Measurements from ENCODE around the gene CCDC78. TPM values are rescaled to one million over a fixed set of nuclear protein-coding genes. Genes with fewer than 3 reads are reported as not detected.
"Not testable (repeated sequence)": the region's sequence is repeated elsewhere in the genome, so short reads cannot be mapped to it uniquely, and the experiment has no call there.

Gene CCDC78
- total RNA-seq, 1 experiment from 2014 or later = 0.59 TPM

DNA sequence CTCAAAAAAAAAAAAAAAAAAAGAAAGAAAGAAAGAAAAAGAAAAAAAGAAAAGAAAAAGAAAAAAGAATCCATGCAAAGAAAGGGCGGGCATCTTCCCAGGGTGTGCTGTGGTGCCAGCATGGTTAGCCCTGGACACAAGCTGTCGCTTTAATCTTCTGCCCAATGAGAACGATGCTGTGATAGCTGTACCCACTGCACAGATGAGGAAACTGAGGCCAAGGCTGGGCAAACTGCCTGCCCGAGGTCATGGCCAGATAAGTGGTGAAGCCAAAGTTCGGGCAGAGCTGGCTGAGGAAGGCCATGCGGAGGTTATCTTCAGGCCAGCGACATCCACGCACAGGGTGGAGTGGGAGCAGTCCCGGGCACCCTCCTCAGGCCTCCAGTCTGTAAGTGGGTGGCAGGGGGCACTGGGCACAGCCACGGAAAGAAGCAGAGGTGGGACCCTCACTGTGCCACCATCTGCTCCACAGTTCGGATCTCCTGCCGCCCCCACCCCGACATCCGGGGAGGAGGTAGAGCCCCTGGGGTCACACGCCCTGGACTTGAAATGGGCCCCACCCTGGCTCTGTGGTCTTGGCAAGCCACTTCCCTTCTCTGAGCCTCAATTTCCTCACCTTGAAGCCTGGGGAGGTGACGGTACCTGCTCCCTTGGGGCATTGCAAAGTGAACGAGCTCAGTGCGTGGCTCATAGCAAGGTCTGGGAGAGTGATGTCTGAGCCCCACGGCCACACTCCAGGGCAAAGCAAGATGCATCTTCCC lies 27.2 kb downstream of the CCDC78 start:
- Histone ChIP-seq H3K27me3 (peaks cover 78% of the 10 kb centered on the region), H3K9me3 (no peaks in the 10 kb centered on the region), H3K36me3 (no peaks in the 10 kb centered on the region), H3K4me3 (no peak overlapping the region)
- DNase-seq = no peak

DNA sequence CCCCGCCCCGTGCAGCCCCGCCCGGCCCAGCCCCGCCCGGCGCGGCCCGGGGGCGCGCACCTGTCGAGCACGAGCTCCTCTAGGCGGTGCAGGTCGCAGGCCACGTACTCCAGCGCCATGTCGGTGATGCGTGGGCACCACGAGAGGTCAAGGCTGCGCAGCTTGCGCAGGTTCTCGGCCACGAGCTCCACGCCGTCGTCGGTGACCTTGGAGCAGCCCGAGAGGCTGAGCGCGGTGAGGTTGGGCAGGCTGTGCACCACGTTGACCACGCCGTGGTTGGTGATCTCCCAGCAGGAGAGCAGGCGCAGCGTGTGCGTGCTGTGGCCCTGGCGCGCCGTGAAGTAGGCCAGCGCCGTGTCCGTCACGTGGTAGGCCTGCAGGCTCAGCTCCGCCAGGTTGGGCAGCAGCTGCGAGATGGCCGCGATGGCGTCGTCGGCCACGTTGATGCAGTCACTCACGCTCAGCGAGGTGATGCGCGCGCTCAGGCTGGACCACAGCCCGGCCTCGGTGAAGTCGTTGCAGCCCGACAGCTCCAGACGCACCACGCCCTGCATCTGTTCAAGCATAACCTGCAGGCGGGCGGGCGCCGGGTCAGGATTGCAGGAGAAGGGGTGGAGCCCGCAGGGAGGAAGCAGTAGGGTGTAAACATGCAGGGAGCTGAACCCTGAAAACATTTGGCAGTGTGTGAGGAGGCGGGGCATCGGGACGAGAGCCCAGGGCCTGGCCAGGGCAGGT lies 30.7 kb downstream of the CCDC78 start:
- no peaks in the 10 kb centered on the region for H3K36me3 ChIP-seq
- peaks cover 54% of the 10 kb centered on the region for H3K27me3 ChIP-seq
- H3K9me3 ChIP-seq = no peaks in the 10 kb centered on the region
- DNase-seq = no peak
- no peak overlapping the region for H3K4me3 ChIP-seq

DNA sequence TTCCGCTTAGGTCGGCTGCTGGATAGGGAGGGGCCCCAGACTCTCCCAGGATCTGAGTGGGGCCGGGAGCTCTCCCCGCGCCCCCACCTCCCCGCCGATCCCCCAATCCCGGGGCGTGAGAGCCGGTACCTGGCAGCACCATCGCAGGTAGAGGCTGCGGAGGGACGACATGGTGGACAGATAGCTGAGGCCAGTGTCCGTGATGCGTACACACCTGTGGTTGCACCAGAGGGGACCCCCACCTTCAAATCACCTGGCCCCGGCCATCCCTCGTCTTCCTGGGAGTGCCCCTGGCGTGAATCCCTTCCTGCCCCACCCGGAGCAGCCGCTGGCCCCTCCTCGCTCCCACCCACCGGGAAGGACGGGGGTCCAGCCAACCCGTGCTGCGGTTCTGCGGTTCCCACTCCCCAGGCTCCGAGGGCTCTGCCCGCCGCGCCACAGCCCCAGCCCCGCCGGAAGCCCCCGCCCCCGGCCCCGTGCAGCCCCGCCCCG lies 31.3 kb downstream of the CCDC78 start:
- Histone ChIP-seq H3K27me3 (peaks cover 48% of the 10 kb centered on the region), H3K36me3 (no peaks in the 10 kb centered on the region), H3K4me3 (no peak overlapping the region), H3K9me3 (no peaks in the 10 kb centered on the region)
- DNase-seq = no peak

DNA sequence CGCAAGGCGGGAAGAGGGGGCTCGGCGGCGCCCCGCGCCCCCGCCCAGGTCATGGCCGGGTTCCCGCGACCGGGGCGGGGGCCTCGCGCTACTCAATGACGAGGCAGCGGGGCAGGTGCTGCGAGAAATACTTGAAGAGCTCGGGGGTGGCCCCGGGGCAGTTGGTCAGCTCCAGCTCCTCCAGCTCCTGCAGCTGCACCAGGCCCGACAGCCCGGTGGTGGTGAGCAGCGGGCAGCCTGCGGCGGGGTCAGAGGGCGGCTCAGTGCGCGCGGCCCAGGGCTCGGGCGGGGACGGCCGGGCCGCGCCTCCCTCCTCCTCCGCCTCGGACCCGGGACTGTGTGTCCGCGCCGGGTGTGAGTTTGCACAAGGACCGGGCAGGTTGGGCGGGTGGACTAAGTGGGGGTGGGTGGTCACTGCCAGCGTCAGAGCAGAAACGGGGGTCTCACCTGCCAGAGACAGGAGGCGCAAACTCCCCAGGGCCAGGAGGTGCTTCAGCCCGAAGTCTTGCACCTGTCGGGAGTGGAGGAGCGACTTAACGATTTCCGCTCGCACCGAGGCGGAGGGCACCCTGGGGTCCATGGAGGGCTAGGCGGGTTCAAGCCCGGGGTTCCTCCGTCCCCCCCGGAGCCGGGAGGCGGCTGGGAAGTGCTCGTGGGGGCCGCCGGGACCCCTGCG lies 31.9 kb downstream of the CCDC78 start:
- Histone ChIP-seq H3K36me3 (no peaks in the 10 kb centered on the region), H3K9me3 (no peaks in the 10 kb centered on the region), H3K27me3 (peaks cover 44% of the 10 kb centered on the region), H3K4me3 (no peak overlapping the region)
- DNase-seq = no peak

DNA sequence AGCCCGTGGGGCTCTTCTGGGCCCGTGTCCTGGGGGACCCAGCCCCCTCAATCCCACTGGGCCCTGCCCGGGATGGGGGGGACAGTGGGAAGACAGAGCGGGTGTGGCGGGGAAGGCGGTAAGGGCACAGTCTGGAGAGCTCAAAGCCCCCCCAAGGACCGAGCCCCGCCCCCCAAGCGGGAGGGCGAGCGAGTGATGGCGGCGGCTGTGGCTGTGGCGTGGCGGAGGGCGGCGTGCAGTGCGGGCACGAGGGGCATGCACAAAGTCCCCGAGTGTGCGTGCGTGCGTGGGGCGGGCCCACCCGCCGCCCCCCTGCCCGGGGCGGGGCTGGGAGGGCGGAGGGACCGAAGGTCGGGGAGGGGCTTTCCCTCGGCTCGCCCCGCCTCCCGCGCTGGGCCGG lies 32.5 kb downstream of the CCDC78 start:
- DNase-seq = no peak
- H3K36me3 ChIP-seq = no peaks in the 10 kb centered on the region
- H3K9me3 ChIP-seq = no peaks in the 10 kb centered on the region
- no peak overlapping the region for H3K4me3 ChIP-seq
- peaks cover 39% of the 10 kb centered on the region for H3K27me3 ChIP-seq

DNA sequence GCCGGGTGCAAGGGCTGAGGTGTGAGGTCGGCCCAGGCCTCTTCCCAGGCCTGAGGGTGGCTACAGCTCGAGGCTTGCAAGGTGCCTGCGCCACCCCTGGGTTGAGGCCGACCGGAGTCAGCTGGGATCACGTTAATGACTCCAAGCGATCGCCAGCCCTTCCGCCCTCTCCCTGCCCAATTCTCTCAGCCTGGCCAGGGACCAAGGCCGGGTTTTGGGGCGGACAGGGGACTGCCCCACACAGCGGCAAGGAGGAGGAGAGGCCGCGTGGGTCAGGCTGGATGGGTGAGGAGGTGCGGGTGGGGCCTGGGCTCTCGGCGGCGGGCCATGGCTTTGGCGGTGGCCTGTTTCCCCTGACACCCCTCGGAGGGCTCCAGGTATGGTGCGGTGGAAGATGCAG lies 32.9 kb downstream of the CCDC78 start:
- DNase-seq = no peak
- Histone ChIP-seq H3K27me3 (peaks cover 36% of the 10 kb centered on the region), H3K36me3 (peaks cover 2% of the 10 kb centered on the region; the same call in 1 of the 2 replicates), H3K4me3 (no peak overlapping the region), H3K9me3 (no peaks in the 10 kb centered on the region)

DNA sequence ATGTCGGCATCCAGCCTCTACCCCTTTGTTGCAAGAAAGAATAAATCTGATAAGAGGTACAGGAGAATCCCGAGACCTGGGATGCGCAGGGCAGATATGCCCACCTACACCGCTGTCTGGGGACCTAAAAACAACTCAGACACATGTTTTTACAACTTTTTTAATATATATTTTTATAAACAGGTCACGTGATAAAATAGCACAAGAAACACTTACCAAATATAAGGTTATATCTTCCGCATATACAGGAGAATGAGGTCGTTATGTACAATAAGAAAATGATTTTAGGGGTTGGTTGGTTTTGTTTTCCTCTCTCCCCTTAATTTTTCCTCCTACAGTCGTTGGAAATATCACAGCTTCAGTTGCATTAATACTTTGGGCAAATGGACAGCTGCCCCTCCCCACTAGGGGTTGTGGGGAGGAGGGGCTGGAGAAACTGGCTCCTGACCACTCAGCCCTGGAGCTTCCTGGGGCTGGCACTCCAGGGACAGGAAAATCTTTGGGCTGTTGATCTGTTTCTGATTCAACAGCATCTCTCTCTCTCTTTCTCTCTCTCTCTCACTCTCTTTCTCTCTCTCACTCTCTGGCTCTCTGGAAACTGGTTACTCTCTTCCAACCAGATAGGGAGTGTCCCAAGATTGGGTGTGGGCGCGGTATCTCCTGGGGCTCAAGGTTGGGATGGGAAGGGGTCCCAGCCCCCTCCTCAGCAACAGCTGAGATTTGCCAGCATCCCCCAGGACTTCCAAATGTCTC lies 33.7 kb downstream of the CCDC78 start:
- no peaks in the 10 kb centered on the region for H3K9me3 ChIP-seq
- no peak for DNase-seq
- H3K36me3 ChIP-seq = peaks cover 7% of the 10 kb centered on the region; the same call in 1 of the 2 replicates
- no peak overlapping the region for H3K4me3 ChIP-seq
- H3K27me3 ChIP-seq = peaks cover 34% of the 10 kb centered on the region

DNA sequence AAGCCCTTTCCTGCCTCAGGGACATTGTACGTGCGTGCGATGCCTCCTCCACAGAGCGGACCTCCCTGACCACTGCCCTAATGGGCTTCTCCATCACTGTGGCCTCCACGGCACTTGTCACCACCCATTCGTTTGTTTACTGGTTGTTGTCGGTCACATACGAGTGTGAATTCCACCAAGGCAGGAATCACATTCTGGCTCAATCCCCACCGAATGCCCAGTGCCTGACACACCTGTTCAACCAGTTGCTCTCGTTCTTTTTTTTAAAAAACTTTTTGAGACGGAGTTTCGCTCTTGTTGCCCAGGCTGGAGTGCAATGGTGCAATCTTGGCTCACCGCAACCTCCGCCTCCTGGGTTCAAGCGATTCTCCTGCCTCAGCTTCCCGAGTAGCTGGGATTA lies 35.0 kb downstream of the CCDC78 start:
- Histone ChIP-seq H3K36me3 (peaks cover 20% of the 10 kb centered on the region), H3K27me3 (peaks cover 31% of the 10 kb centered on the region)
- not testable (repeated sequence) for H3K4me3 ChIP-seq, H3K9me3 ChIP-seq, DNase-seq

DNA sequence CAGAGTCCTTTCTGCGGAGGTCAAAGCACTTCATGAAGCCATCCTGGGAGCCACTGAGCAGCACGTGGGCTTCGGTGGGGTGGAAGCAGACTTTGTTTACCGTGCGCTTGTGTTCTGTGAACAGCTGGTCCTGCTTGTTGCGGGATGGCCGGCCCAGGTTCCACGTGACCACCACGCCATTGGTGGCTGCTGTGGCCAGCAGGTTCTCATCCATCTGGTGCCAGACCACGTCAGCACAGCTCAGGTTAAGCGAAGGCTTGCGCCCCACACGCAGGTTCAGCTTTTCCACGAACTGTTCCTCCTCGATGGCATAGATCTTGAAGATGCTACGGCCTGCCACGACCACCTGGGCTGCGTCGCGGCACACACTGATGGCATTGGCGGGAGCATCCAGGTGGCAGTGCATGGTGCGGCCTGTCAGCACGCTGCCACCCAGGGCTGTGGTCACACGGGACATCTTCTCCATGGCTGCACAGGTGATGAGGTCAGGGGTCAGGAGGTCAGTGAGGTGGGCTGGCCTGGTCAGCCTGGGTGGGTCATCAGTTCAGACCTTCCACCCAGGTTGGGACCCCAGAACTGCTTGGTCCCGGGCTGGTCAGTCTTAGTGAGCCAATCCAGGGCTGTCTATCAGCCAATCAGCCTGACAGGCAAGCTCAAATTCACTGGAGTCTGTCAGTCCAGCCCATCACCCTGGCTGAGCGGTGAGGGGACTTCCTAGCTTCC lies 36.9 kb downstream of the CCDC78 start:
- H3K9me3 ChIP-seq = no peaks in the 10 kb centered on the region
- H3K36me3 ChIP-seq = peaks cover 35% of the 10 kb centered on the region
- DNase-seq = no peak
- peak overlapping the region; percentile 97 for H3K4me3 ChIP-seq
- H3K27me3 ChIP-seq = peaks cover 13% of the 10 kb centered on the region; the same call in 1 of the 2 replicates

DNA sequence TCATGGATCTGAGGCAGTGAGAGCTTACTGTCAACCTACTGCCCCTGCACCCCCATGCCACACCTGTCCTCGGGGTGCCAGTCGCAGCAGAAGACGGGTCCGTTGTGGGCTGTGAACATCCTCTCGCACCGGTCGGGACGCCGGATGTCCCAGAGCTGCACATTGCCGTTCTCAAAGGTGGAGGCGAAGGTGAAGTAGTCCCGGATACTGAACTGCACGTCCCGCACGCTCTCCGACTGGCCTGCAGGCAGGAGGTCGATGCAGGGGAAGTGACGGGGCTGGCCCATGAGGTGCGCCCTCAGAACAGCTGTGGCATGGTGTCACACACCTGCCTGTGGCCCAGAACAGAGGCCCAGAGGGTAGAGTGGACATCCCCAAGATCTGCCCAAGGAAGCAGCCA lies 38.7 kb downstream of the CCDC78 start:
- no peak for DNase-seq
- Histone ChIP-seq H3K4me3 (no peak overlapping the region), H3K36me3 (peaks cover 46% of the 10 kb centered on the region), H3K9me3 (no peaks in the 10 kb centered on the region), H3K27me3 (peaks cover under 1% of the 10 kb centered on the region; the same call in 1 of the 2 replicates)

DNA sequence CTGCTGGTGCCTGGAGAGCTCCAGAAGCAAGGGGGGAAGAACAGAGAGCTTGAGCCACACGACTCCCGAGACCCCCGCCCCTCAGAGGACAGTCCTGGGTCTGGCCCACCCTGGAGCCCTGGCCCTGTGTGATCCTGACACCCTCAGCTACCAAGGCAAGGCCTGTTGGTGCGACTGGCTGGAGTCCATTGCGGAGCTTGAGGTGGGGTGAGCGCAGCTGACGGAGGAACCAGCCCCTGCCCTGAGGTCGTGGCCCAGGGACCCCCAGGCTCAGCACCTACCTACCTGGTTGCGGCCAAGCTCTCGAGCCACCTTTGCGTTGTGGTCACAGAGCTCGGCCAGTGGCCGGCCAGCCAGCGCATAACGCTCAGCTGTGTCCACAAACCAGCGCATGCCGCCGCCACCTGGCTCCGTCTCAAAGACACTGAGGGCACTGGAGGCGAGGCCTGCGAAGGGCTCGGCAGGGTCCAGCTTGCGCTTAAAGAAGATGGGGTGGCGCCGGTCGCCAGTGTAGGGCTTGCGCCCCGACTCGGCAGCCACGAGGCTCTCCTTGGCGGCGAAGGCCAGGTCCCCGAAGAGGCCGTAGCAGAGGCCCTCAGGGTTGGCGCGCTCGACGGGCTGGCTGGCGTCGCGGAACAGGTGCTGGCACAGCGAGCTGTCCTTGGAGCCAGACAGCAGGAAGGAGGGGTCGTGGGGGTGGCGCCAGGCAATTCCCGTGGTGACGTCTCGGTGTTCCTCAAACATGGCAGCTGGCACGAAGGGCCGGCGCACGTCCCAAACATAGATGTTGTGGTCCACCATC lies 39.6 kb downstream of the CCDC78 start:
- H3K36me3 ChIP-seq = peaks cover 54% of the 10 kb centered on the region
- no peak overlapping the region for H3K4me3 ChIP-seq
- DNase-seq = no peak
- H3K27me3 ChIP-seq = no peaks in the 10 kb centered on the region
- H3K9me3 ChIP-seq = no peaks in the 10 kb centered on the region

DNA sequence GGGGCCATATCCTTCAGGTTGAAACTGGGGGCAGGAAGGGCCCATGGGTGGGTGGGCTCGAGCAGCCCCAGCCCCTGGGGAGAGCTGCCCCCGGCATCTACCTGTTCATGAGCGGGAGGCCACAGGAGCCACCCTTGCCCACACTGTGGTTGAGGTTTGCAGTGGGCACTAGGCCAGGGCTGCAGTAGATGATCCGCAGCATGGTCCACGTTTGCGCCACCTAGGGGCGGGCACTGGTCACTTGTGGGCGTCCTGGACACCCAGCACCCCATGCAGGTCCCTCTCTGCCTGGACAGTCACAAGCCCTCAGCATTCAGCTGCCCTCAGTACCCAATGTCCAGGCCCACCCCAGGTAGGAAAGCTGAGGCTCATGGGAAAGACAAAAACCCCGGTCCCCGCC lies 40.3 kb downstream of the CCDC78 start:
- Histone ChIP-seq H3K4me3 (no peak overlapping the region), H3K27me3 (no peaks in the 10 kb centered on the region), H3K36me3 (peaks cover 61% of the 10 kb centered on the region), H3K9me3 (no peaks in the 10 kb centered on the region)
- DNase-seq = peak; percentile 75

DNA sequence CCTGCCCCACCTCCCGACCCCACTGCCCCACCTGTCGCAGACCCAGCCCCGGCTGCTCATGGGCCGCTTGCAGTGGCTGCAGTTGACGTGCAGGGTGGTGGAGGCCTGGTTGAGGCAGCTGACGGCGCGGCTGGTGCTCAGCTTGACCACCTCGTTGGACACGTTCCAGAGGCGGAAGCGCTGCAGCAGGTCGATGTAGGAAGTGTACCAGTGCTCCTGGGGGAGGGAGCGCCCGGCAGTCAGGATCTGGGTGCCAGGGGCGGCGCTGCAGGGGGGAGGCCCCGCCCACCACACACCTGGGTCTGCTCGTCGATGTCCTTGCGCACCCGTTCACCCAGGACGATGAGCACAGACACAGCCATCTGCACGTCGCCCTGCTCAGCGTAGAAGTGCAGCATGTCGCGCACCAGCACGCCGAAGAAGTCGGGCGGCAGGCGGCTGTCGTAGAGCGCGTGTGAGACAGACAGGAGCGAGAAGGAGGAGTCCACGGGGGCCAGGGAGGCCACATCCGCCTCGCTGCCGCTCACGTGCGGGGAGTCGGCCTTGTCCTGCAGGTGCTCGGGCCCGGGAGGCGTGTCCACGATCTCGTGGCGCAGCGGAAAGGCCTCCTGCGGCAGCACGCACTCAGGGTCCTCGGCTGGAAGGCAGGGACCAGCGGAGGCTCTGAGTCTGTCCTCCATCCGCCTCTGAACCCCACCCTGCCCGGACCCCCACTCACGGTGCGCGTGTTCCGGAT lies 41.1 kb downstream of the CCDC78 start:
- no peak for DNase-seq
- Histone ChIP-seq H3K27me3 (no peaks in the 10 kb centered on the region), H3K4me3 (no peak overlapping the region), H3K9me3 (no peaks in the 10 kb centered on the region), H3K36me3 (peaks cover 62% of the 10 kb centered on the region)

DNA sequence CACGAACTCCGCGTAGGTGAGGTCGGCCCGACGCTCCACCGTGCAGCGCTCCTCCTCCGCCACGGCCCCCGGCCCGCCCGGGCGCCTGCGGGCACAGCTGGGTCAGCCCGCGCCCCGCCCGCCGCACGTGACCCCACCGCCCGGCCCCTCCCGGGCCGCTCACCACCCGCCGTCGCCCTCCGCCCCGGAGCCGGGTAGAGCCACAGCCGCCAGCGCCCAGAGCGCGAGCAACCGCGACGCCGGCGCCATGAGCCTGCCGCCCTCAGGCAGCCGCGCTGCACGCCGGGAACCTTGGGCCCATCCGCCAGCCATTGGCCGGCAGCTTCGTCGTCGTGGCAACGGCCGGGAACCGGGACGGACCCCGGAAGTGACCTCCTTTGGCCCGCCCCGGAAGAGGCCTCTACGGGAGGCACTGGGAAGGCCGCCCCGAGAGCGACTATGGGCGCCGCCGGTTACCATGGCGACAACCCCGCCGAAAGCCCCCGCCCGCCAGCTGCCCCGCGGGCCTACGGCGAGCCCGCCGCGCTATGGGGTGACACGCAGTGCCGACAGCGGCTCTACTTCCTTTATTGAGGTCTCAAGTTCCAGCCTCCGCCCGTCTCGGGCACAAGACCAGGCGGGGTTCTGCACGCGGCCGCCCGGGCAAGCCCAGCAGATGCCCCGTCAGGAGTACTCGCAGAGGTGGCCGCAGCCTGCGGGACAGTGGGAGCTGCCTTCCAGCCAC lies 42.0 kb downstream of the CCDC78 start, which contains the start of gene JMJD8:
TSS of gene JMJD8 (minus strand) at position 264 of the 724 bp plus-strand sequence. CDS start at position 249, 15 bp downstream.
- H3K4me3 ChIP-seq = peak within 1 kb of the TSS; percentile 51
- H3K36me3 ChIP-seq = peaks cover 62% of the 10 kb centered on the region
- H3K9me3 ChIP-seq = no peaks in the 10 kb centered on the region
- no peaks in the 10 kb centered on the region for H3K27me3 ChIP-seq
- peak; percentile 94 for DNase-seq

All from MG63 (cell line).